GM19452 (cell line): ENCODE results near the gene LRSAM1.

ENCODE experiments used
- ATAC-seq: cut with Tn5 transposase; IDR thresholded peaks from one replicate; pipeline ENCODE4 v1.9.1; 2021; ENCODE audit not compliant: unreplicated experiment

LRSAM1 gene

DNA sequence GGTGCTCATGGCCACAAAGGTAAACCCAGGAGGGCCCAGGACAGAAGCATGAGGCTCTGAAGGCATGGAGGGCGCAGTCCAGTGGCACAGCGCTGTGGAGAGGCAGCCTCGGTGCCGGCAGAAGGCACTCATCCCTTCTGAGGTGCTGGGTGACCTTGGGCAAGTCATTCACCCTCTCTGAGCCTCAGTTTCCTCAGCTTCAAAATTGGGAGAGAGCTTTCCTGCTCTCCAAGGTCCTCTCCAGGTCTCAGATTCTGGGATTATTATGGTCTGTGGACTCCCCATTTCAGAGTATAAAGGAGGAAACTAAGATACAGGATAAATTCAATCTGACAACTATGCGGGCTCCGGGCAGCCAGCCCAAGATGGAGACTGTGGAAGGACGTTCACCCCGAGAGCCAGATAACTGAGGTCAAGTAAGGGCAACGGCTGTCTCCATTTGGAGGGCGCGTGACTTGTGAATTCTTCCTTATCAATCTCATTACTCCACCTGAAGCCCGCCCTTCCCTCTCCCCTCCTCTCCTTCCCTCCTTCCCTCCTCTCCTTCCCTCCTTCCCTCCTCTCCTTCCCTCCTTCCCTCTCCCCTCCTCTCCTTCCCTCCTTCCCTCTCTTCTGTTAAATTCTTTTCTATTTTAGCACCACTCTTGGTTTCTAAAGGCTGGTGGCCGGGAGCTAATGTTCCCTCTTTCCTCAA lies 58.1 kb downstream of the LRSAM1 start:
- no peak for ATAC-seq

DNA sequence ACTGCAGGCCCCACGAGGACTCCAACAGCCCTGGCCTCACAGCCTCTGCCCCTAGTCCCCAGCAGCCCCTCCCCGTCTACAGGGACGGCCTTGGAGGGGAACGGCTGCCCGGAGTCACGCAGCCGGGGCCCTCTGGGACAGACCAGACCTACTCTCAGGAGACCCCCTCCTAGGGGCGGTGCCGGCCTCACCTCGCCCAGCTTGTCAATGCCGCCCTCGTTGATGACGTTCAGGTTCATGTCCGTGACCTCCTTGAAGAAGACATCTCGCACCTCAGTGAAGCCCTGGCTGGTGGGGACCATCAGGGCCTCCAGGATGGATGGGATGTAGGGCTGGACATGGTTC lies 58.6 kb downstream of the LRSAM1 start:
- no peak for ATAC-seq

DNA sequence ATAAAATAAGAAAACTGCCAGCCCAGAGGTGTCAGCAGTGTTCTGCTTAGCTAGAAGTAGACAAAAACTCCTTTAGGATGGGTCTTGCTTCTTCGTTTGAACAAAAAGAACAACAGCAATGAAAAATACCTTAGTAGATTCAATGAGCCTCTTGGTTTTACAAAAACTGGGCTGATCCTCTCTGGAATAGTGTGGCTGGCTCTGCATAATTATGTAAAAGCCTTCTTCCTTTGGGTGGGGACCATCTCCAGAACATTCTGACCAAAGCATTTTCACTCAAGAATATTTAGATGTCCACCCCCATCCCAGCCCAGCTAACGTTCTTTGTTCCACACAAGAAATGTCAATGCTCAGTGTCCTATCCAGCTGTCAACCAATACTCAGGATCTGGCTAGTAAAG lies 63.2 kb downstream of the LRSAM1 start:
- no peak for ATAC-seq

DNA sequence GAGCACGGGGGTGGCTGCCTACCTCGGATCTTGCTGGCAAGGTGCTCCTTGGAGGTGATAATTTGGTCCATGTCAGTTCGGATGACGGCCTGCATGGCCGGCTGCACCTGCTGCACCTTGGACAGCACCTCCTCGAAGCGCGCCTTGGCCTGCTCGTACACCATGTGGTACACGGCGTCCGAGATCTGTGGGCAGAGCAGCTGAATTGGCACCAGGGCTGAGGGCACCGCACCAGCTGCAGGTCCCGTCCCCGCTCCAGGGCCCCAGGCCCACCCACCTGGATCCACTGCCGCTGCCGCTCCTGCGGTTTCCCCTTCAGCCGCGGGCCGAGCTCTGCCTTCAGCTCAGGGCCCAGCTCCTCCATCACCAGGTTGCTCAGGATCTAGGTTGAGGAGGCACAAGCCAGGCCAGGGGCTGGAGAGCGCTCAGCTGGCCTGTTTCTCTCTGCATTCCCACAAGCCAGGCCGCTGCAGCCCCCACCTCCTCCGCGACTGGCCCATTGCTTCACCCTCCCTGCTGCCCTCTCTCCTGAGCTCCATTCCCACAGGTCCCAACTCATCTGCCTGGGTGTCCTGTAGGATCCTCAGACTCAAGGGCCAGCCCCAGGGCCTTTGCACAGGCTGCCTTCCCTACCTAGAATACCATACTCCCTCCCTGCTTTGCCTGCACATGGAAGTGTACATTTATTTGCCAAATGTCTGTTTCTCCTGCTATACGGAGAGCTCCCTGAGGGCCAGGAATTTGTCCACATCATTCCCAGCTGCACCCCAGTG lies 65.7 kb downstream of the LRSAM1 start:
- ATAC-seq = no peak

DNA sequence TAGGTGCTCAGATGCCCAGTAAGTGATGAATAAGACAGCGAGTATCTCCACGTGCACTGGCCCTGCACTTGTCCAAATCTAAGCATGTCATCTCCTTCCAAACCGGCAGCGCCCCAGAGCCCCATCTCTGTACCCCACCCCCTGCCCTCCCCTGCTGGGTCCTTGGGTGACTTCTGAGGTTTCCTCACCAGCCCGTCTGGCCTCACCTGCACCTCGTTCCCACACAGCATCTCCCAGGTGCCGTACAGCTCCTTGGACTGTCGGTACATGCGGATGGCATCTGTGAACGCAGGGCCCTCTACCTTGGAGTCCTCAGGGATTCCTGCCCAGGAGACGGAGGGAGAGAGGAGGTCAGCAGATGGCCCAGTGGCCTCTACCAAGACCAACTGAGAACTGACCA lies 66.3 kb downstream of the LRSAM1 start:
- no peak for ATAC-seq

DNA sequence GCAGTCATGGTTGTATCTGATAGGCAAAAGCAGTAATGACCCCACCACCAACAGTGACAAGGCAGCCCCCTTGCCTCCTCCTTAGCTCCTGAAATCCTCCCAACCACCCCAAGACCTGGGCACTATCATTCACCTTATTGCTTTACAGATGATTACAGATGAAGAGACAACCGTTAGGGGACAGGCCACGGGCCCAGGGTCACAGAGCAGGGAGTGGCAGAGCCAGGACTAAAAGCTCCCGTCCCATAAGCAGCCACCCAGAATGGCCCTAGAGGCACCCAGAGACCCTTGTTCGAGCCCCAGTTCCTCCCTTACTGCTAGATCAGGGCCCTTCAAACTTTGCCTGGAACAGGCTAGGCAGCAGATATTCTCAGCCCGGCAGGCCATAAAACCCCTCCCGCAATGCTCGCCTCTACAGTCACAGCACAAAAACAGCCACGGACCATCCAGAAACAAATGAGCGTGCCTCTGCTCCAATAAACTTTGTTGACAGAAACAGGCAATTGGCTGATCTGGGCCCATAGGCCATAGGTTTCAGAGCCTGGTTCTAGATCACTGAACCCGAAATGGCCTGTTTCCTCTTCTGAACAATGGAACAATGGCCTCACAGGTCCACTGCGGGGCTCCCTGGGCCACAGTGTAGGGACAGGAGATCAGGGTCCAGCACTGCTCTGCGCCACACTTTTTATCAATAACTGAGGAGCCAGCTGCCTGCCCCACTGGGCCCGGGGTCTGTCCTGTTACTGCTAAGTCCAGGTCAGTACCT lies 67.0 kb downstream of the LRSAM1 start:
- ATAC-seq = no peak

DNA sequence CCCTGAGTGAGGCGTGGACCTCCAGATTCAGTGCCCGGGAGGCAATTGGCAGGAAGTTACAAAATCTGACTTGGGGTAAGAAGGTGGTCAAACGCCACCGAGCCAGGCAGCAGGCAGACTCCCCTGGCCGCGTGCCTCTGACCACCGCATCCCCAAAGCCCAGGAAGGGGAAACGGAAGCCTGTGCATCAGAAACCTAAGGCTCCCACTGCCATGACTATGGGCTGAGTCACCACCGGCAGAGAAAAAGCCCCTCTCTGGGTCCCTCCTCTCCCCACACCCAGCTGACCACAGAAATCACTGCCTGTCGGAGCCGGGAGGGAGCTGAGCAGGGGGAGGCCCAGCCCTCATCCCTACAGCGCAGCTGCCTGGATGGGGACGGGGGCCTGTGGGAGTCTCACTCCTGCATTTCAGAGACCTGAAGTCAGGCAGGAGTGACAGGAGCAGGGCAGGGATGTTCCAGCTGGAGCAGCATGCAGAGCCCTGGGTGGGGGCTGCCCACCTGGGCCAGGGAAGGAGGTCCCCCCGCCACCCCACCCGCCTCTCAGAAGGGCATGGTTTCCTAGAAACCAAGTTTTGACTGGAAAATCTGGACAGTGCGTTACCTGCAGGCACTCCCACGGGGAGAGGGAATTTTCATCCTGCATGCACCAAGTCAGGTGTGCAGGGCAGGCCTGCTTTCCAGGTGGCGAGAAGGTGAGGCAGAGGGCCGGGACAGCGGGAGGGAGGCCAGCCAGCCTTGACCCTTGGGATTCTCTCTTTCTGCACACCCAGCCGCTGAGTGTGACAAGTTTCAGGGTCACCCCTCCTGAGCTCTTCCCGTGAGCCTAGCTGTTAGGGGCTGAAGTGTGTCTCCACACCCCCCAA lies 68.2 kb downstream of the LRSAM1 start:
- no peak for ATAC-seq

DNA sequence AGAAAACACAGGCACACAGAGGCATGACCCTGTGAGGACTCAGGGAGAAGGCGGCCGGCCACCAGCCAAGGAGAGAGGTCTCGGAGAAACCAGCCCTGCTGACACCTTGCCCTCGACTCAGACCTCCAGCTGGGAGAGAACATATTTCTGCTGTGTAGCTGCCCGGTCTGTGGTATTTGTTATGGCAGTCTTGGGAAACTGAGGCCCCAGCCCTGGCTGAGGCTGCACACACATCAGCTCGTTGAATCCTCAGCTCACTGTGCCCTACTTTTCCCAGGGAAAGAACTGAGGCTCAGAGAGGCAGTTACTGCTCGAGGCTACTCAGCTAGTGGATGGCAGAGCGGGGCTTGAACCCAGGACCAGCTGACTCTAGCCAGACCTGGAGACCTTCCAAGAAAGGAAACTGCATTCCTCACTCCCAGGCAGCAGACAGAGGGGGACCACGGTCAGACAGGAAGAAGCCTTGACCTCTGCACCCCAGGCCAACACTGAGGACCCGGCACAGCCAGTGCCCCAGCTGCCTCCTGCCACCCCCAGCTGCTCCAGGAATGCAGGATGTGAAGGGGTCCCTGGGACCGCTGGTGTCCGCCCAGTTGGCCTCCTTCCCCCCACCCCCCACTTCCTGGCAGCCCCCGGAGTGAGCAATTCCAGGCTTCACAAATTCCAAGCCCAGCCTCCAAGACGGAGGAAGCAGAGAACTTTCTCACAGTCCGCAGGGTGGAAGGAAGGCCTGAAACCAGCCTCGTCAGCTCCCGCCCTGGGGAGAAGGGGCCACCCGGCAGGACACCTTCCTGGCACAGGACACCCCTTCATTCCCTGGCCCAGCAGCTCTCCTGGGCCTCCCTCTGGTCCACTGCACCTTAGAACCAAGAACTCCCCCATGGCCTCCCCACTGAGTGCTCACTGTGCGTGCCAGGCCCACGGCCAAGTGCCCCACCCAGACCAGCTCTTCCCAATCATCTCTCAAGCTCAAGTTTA lies 69.9 kb downstream of the LRSAM1 start:
- ATAC-seq = no peak

DNA sequence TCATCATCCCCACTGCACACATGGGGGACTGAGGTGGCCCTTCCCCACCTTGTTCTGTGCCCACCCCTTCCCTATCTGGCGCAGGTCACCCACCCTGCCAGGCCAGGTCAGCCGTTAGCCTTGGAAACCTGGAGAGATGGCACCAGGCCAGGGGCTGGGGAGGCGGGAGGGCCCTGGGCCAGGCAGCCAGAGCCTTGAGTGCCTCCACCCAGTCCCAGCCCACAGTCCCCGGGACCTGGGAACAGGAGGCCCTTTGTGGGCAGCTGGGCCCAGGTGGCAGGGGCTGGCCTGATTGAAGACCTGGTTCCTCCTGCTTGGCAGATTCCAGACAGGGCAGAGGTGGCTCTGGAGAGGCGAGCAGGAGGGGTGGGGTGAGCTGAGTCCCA lies 70.6 kb downstream of the LRSAM1 start:
- ATAC-seq = no peak

DNA sequence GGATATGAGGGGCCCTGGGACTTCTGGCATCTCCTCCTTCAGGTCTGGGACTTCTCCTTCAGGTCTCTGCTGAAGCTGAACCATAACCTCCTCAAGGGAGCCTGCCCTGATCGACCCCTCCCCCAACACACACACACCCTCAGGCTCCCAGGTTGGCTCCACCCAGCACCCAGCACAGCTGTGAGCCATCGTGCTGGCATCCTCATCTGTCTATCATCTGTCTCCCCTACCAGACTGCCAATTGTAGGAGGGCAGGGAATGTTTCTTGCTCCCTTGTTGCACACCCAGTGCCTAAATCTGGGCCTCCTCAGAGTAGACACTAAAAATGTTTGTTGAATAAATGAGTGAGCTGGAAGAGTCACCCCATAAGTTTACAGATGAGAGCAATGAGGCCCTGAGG lies 71.4 kb downstream of the LRSAM1 start:
- no peak for ATAC-seq

DNA sequence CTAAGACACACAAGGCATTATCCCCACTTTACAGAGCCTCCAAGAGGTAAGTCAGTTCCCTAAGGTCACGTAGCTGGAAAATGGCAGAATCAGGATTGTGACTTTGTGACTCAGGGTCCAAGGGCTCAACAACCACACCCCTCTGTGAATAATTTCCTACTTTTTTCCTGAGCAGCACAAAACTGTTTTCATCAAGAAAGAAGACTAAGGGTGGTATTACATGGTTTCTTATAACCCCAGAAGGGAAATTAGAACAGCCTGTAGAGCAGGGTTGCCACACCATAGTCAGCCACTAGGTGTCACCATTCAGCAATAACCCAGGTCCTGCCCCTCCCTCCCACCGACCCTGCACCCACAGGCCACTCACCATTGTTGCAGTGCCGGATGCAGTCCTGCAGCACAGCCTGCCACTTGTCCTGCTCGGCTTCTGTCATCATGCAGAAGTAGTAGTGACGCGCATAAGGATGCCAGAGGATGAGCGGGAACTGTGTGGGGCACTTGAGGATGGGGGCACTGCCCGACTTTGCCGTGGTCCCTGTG lies 72.1 kb downstream of the LRSAM1 start:
- ATAC-seq = no peak

DNA sequence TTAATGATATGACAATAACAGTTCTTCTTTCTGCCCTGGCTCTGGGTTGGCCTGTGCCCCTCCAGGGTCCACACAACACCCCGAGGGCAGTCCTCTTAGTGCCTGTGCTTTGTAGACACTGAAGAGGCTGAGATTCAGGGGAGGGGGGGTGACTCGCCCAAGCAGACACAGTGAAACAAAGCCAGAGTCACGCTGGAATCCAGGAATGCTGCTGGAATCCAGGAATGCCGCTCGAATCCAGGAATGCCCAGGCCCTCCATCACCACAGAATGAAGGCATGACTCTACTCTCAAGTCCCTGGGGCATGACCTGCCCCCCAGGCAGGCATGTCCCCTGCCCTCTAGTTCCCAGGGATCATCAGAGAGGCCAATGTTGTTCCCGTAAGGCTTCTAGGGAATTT lies 73.1 kb downstream of the LRSAM1 start:
- no peak for ATAC-seq

DNA sequence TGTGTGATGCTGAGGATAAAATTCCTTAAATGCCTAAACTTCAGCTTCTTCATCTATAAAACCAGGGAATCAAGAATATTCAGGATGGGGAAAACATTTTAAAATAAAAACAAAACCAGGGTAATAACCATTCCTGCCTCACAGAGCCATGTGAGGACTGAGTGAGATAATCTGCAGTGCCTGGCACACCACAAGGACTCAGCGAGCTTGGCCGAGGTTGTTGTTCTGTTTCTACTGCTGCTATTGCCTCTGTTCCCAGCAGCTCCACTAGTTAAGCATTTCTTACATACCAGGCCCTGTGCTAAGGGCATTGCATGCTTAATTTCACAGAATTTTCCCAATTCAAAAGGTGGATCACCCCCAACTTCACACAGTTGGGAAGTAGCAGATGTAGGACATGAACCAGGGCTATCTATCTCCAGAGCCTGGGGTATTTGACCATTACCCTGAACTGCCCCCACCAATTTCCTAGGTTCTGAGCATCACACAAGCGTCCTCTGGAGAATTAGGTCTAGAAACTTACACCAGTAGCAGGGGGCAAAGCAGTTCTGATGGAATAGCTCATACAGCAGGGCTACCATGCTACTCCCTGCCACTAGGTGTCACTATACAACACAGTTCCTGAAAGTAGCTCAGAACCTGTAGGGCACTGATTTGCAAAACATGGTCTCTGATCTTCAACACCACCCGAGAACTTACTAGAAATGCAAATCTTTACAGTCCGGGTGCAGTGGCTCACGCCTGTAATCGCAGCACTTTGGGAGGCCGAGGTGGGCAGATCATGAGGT lies 74.3 kb downstream of the LRSAM1 start:
- no peak for ATAC-seq

DNA sequence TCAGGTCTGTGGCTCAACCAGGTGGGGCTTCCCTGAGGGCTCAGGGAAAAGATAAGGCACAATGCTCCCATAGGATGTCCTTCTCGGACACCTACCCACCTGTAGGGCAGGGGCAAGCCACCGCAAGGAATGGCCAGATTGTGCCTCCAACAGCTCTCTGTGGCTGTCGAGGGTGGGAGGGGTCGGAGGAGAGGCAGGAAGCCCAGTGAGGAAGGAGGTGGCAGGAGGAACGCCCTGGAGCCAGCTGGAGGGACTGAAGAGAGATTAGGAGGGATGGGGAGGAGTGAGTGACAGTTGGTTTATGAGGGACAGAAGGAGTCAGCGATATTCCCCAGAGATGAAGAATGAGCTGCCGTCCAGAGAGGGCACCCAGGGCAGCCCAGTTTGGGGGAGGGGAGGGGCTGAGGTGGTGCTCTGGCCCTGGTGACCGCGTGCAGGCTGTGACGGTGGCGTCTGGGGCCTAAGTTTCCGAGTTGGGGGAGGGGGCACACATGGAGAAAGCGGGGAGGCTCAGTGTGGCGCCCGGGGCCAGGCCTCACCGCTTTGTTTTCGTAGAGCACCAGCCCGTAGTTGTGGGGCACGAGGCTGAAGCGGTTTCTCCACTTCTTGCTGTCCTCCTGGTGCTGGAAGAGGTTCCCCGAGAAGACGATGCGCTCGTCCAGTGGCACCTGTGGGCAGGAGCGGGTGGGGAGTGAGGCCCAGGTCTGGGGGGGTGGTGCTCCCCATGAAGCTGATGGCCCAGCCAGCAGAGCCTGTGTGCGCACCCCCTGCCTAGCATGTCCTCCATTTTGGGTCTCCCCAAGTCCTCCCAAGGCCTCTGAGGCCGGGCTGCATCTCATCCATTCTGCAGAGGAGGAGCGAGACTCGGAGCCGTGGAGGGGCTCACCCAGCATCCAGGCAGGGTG lies 75.6 kb downstream of the LRSAM1 start:
- no peak for ATAC-seq

DNA sequence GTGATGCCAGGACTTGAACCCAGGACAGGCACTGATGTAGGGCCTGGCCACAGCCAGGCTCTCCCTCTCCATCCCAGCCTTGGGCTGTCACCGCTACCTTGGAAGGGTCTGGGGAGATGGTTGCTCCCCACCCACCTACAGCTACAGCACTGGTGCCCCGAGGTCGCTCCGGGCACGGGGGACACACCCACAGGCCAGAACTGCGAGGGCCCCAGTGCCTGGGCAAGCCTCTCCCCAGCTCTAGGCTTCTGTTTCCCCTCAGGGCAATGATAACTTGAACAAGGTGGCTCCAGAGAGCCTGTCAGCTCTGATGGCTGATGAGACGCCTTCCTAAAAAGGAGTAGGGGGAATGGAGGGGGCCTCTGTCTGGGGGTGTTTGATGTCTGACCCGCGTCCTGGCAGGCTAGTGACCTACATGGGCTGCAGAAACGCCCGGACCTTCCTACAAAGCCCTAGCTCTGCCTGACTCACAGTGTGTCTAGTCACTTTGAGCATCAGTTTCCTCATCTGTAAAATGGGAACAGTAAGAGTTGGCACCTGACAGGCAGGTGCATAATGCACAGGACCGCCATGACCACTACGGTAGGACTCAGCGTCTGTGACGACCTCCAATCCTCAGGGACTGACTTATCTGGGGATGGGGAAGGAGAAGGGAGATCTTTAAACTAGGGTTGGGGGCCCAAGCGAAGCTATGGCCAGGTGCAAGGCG lies 76.4 kb downstream of the LRSAM1 start:
- no peak for ATAC-seq

DNA sequence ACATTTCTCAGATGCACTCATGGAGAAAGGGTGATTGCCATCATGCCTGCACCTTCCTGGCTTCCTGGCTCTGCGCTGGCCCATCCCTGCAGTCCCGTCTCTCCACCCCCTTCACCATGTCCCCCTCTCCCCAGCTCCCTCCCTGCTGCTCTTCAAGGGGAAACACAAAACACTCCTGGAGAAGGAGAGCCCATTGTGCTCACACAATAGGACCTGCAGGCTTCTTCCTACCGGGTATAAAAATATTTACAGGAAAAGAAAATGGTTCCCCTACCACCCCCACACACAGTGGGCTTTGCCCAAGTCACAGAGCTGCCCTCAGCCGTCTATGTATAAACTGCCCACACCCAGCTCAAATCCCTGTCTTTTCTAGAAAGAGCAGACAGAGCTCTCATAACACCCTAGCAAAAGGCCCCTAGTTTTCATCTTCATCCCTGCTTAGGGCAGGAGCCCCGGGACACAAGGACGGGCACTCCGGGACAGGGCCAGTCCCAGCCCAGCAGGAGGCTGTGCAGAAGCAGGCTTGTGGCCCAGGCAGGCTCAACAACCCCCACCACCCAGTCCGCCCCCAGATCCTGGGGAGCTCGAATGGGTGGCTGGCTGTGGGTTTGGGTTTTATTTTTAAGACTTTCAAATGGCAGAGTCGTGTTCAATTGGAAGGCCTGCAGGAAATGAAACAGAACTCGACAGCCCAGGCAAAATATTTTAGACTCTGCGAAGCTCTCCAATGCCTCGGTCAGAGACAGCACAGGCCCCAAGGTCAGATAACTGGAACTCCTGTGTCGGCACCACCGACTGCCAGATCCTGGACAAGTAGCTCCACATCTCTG lies 77.3 kb downstream of the LRSAM1 start:
- ATAC-seq = no peak
